Lower leg skin (tissue), 4 donors: ENCODE results near the gene ADARB2. TPM values are rescaled to one million over a fixed set of nuclear protein-coding genes. Genes with fewer than 3 reads are reported as not detected.
"Not testable (repeated sequence)": the region's sequence is repeated elsewhere in the genome, so short reads cannot be mapped to it uniquely, and the experiment has no call there.

Experiments used
- DNase-seq, 2 donors: peaks; one replicate each; pipeline ENCODE4 v3.0.0-alpha.2; 2019; ENCODE audit warnings: low spot score in 2 of 2
- H3K4me3 ChIP-seq: fragments of 200-600 bp; sonication (generic); 2 replicates; pipeline ENCODE4 v1.5.1; 2017; ENCODE audit warnings: mild to moderate bottlenecking, low read depth; ENCODE audit not compliant: poor library complexity, severe bottlenecking
- CTCF ChIP-seq, 3 donors: fragments of 450-650 bp; IDR thresholded peaks; one replicate each; pipeline ENCODE4 v1.5.1; 2016; ENCODE audit warnings: antibody characterized with exemption in 3 of 3, mild to moderate bottlenecking in 3 of 3, moderate library complexity in 2 of 3
- POLR2A ChIP-seq, 2 donors: fragments of 450-650 bp; IDR thresholded peaks; one replicate each; pipeline ENCODE4 v1.6.1; 2016 to 2017; ENCODE audit warnings: antibody characterized with exemption in 2 of 2, mild to moderate bottlenecking in 1 of 2, moderate library complexity in 1 of 2
- WGBS, 2 donors: methylation state at CpG; one replicate each; pipeline ENCODE4 v1.1.5; 2018; 5-methylcytosine and 5-hydroxymethylcytosine counted together
- intact Hi-C: fragments of 100-400 bp; cut with DNase I; formaldehyde crosslinking; loops from one replicate; pipeline ENCODE4 v1.15.0; 2023; ENCODE audit warnings: low total_unique reads
- total RNA-seq, 4 donors: library from RNA; depleted of rRNA; stranded (reverse); fragments of >200 nt; gene quantifications; one replicate each; pipeline ENCODE4 v1.1.0, GENCODE V29; 2016

Gene ADARB2
- total RNA-seq, 4 donors from 2014 or later = 0.72 to 3.6 (median 1.8) TPM

GRCh38 chr10:1399431-1400100, 337.8 kb downstream of the ADARB2 start:
- DNase-seq = peak in 1 of 2 donors; percentile 37
- whole genome bisulfite sequencing, 2 donors = 76 to 79% methylated on average over 11 of the region's 11 CpGs
- intact Hi-C loops = no loop called here

GRCh38 chr10:1398626-1399410, 338.5 kb downstream of the ADARB2 start:
- no peak for TF ChIP-seq POLR2A (IDR thresholded peaks at IDR 0.05)
- no peak for TF ChIP-seq CTCF (IDR thresholded peaks at IDR 0.05)
- no peak overlapping the region for H3K4me3 ChIP-seq
- intact Hi-C loops = no loop called here
- peak in 1 of 2 donors; percentile 48 for DNase-seq
- 90 to 91% methylated on average over 19 of the region's 19 CpGs for WGBS, 2 donors

More at GRCh38 chr10:1399431-1400100, 337.8 kb downstream of the ADARB2 start:
- no peak overlapping the region for H3K4me3 ChIP-seq
- TF ChIP-seq CTCF (IDR thresholded peaks at IDR 0.05) = no peak
- TF ChIP-seq POLR2A (IDR thresholded peaks at IDR 0.05) = no peak

- peak in 1 of 2 donors; percentile 36 for DNase-seq
- intact Hi-C loops, H3K4me3 ChIP-seq: not testable (repeated sequence)
- WGBS, 2 donors = 78 to 89% methylated on average over 15 of the region's 15 CpGs
These were observed 339.2 kb downstream of the ADARB2 start for GRCh38 chr10:1398116-1398515.

- intact Hi-C loops = no loop called here
- H3K4me3 ChIP-seq = no peak overlapping the region
- TF ChIP-seq POLR2A (IDR thresholded peaks at IDR 0.05) (no peak), CTCF (IDR thresholded peaks at IDR 0.05) (no peak)
- WGBS, 2 donors = 87% methylated on average over 20 of the region's 20 CpGs
- DNase-seq = peak in 1 of 2 donors; percentile 39
These were observed 341.1 kb downstream of the ADARB2 start for GRCh38 chr10:1396297-1396635.

GRCh38 chr10:1395481-1396296, 341.6 kb downstream of the ADARB2 start:
- 89 to 92% methylated on average over 33 of the region's 33 CpGs for WGBS, 2 donors
- no peak for DNase-seq
- intact Hi-C loops = no loop called here
- no peak overlapping the region for H3K4me3 ChIP-seq
- TF ChIP-seq CTCF (IDR thresholded peaks at IDR 0.05) (no peak), POLR2A (IDR thresholded peaks at IDR 0.05) (no peak)

- DNase-seq = peak in 1 of 2 donors; percentile 71
- WGBS, 2 donors = 90 to 91% methylated on average over 11 of the region's 11 CpGs
- TF ChIP-seq CTCF (IDR thresholded peaks at IDR 0.05) = no peak
- TF ChIP-seq POLR2A (IDR thresholded peaks at IDR 0.05) = no peak
- intact Hi-C loops = no loop called here
- H3K4me3 ChIP-seq = no peak overlapping the region
These were observed 342.3 kb downstream of the ADARB2 start for GRCh38 chr10:1395025-1395480.
